CD14-positive monocyte (primary cell): ENCODE measurements around the gene GEN1. TPM values are rescaled to one million over a fixed set of nuclear protein-coding genes. Genes with fewer than 3 reads are reported as not detected.

Experiments
- DNase-seq, 3 donors: peaks; one replicate each; pipeline ENCODE4 v3.0.0-alpha.2; 2011 to 2022
- H2AFZ ChIP-seq: 2 replicates; pipeline ENCODE4 v1.6.0; 2012; ENCODE audit warnings: mild to moderate bottlenecking, low read depth, low read length, inconsistent platforms; ENCODE audit not compliant: insufficient read depth, poor library complexity, severe bottlenecking
- H3K27ac ChIP-seq, 2 donors: 1 replicate in 1 of 2; 2 replicates in 1 of 2; pipeline ENCODE4 v1.5.1; 2012 to 2013; ENCODE audit warnings: low read length in 2 of 2, control low read depth in 1 of 2, inconsistent platforms in 1 of 2, low read depth in 1 of 2, mild to moderate bottlenecking in 1 of 2
- H3K27me3 ChIP-seq, 2 donors: one replicate each; pipeline versions ENCODE4 v1.6.0 to v1.6.1; 2011 to 2013; ENCODE audit warnings: low read length in 2 of 2; ENCODE audit not compliant: control insufficient read depth in 2 of 2, insufficient read depth in 2 of 2
- H3K36me3 ChIP-seq, 2 donors: replicated peaks in 1 of 2; 1 replicate in 1 of 2; 2 replicates in 1 of 2; pipeline versions ENCODE4 v1.5.1 to v1.6.1; 2012 to 2013; ENCODE audit warnings: low read length in 2 of 2, control low read depth in 1 of 2, inconsistent platforms in 1 of 2, mild to moderate bottlenecking in 1 of 2; ENCODE audit not compliant: insufficient read depth in 2 of 2, control insufficient read depth in 1 of 2
- H3K4me1 ChIP-seq, 2 donors: 1 replicate in 1 of 2; 2 replicates in 1 of 2; pipeline versions ENCODE4 v1.5.1 to v1.6.1; 2012 to 2013; ENCODE audit warnings: low read length in 2 of 2, control low read depth in 1 of 2, inconsistent platforms in 1 of 2, mild to moderate bottlenecking in 1 of 2, moderate library complexity in 1 of 2; ENCODE audit not compliant: insufficient read depth in 2 of 2, control insufficient read depth in 1 of 2
- H3K4me2 ChIP-seq: replicated peaks from 2 replicates; pipeline ENCODE3; 2012; ENCODE audit warnings: low read length, moderate library complexity, mild to moderate bottlenecking; ENCODE audit not compliant: poor library complexity, severe bottlenecking; ENCODE audit errors: extremely low read depth
- H3K4me3 ChIP-seq, 3 experiments: fragments of 200-600 bp in 1 of 3; sonication (generic) in 1 of 3; replicated peaks in 1 of 3; 1 replicate in 2 of 3; 2 replicates in 1 of 3; pipeline ENCODE4 v1.5.1; 2011 to 2013; ENCODE audit warnings: low read length in 3 of 3, mild to moderate bottlenecking in 3 of 3, control low read depth in 2 of 3, low read depth in 2 of 3, inconsistent platforms in 1 of 3, moderate library complexity in 1 of 3
- H3K79me2 ChIP-seq: 2 replicates; pipeline ENCODE4 v1.6.0; 2012; ENCODE audit warnings: mild to moderate bottlenecking, control low read depth, inconsistent platforms, low read length, moderate library complexity; ENCODE audit not compliant: insufficient read depth
- H3K9ac ChIP-seq: 2 replicates; pipeline ENCODE4 v1.6.0; 2017; ENCODE audit warnings: low read length, mild to moderate bottlenecking; ENCODE audit not compliant: insufficient read depth, poor library complexity, severe bottlenecking
- H3K9me3 ChIP-seq, 2 donors: replicated peaks in 1 of 2; 1 replicate in 1 of 2; 2 replicates in 1 of 2; pipeline versions ENCODE4 v1.5.1 to v1.6.1; 2012 to 2013; ENCODE audit warnings: low read length in 2 of 2, control low read depth in 1 of 2; ENCODE audit not compliant: control insufficient read depth in 1 of 2, insufficient read depth in 1 of 2
- H4K20me1 ChIP-seq: 2 replicates; pipeline ENCODE4 v1.6.0; 2012; ENCODE audit warnings: mild to moderate bottlenecking, low read length, control low read depth, moderate library complexity; ENCODE audit not compliant: insufficient read depth
- H3K27ac Mint-ChIP-seq, 7 donors: one replicate each; pipeline ENCODE4 v1.8.0; 2020; ENCODE audit warnings: mild to moderate bottlenecking in 7 of 7, mixed read lengths in 7 of 7, moderate library complexity in 6 of 7, inconsistent platforms in 2 of 7
- H3K27me3 Mint-ChIP-seq, 3 donors: one replicate each; pipeline ENCODE4 v1.8.0; 2021 to 2022; ENCODE audit warnings: low read depth in 3 of 3, mild to moderate bottlenecking in 3 of 3, mixed read lengths in 3 of 3, moderate library complexity in 3 of 3, inconsistent platforms in 1 of 3
- H3K36me3 Mint-ChIP-seq, 2 donors: one replicate each; pipeline ENCODE4 v1.8.0; 2020; ENCODE audit warnings: mixed read lengths in 2 of 2, inconsistent platforms in 1 of 2, mild to moderate bottlenecking in 1 of 2
- H3K4me1 Mint-ChIP-seq: one replicate; pipeline ENCODE4 v1.8.0; 2020; ENCODE audit warnings: mild to moderate bottlenecking, mixed read lengths
- H3K4me3 Mint-ChIP-seq, 2 donors: one replicate each; pipeline ENCODE4 v1.8.0; 2020; ENCODE audit warnings: mild to moderate bottlenecking in 2 of 2, mixed read lengths in 2 of 2, moderate library complexity in 1 of 2
- H3K9me3 Mint-ChIP-seq, 7 donors: one replicate each; pipeline ENCODE4 v1.8.0; 2020 to 2022; ENCODE audit warnings: mixed read lengths in 7 of 7, mild to moderate bottlenecking in 6 of 7, moderate library complexity in 6 of 7, inconsistent platforms in 2 of 7
- CTCF ChIP-seq: fragments of 200-600 bp; IDR thresholded peaks from one replicate; pipeline ENCODE4 v1.8.0; 2022; ENCODE audit warnings: antibody characterized with exemption, mild to moderate bottlenecking
- WGBS: methylation state at CpG from one replicate; pipeline ENCODE4 v1.1.5; 2013; ENCODE audit warnings: missing lambda C conversion rate; ENCODE audit not compliant: insufficient coverage; 5-methylcytosine and 5-hydroxymethylcytosine counted together
- intact Hi-C, 2 donors: fragments of 100-400 bp; cut with micrococcal nuclease; formaldehyde crosslinking; loops; one replicate each; pipeline versions ENCODE4 v1.15.0 to v1.15.1; 2023
- polyA plus RNA-seq, 3 donors: library from polyadenylated mRNA; depleted of rRNA in 1 of 3; unstranded in 2 of 3; stranded (reverse) in 1 of 3; fragments of 300-500 nt in 2 of 3; fragments of >200 nt in 1 of 3; fragmentation: Illumina TruSeq in 2 of 3; gene quantifications; 1 replicate in 2 of 3; 2 replicates in 1 of 3; pipeline ENCODE4 v1.2.3, GENCODE V29; 2012 to 2021

The GEN1 gene
- polyA plus RNA-seq, 3 donors: 0.79 to 3.6 (median 0.96) TPM

DNA sequence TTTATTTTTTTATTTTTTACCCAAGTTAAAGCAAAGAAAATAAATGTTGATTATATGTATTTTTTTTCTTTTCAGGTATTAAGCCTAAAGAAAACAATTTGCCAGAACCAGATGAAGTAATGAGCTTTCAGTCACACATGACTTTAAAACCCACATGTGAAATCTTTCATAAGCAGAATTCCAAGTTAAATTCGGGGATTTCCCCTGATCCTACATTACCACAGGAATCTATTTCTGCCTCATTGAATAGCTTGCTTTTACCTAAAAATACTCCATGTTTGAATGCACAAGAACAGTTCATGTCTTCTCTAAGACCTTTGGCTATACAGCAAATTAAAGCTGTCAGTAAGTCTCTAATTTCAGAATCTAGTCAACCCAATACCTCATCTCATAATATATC lies 26.6 kb downstream of the GEN1 start:
- no peak for DNase-seq
- Histone ChIP-seq H3K4me1 (no peaks in the 10 kb centered on the region), H3K9me3 (no peaks in the 10 kb centered on the region), H4K20me1 (no peaks in the 10 kb centered on the region), H3K36me3 (peaks cover 30 to 61% of the 10 kb centered on the region in 2 donors), H3K9ac (no peak overlapping the region), H3K4me2 (no peak overlapping the region), H2AFZ (no peak overlapping the region), H3K27ac (no peak overlapping the region), H3K27me3 (no peaks in the 10 kb centered on the region), H3K4me3 (no peak overlapping the region), H3K79me2 (no peaks in the 10 kb centered on the region)
- TF ChIP-seq CTCF: no peak
- H3K4me1 Mint-ChIP-seq: no peaks in the 10 kb centered on the region
- WGBS: 100% methylated on average over 1 of the region's 1 CpG
- H3K27me3 Mint-ChIP-seq: no peaks in the 10 kb centered on the region
- peaks cover 45 to 71% of the 10 kb centered on the region in 2 donors for H3K36me3 Mint-ChIP-seq
- H3K4me3 Mint-ChIP-seq: no peak overlapping the region
- H3K27ac Mint-ChIP-seq: no peak overlapping the region
- intact Hi-C loops: no loop called here
- no peaks in the 10 kb centered on the region for H3K9me3 Mint-ChIP-seq

DNA sequence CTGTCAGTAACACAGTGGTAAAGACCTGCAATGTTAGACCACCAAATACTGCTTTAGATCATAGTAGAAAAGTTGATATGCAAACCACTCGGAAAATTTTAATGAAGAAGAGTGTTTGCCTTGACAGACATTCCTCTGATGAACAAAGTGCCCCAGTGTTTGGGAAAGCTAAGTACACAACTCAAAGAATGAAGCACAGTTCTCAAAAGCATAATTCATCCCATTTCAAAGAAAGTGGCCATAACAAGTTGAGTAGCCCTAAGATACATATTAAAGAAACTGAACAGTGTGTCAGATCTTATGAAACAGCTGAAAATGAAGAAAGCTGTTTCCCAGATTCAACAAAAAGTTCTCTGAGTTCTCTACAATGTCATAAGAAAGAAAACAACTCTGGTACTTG lies 27.5 kb downstream of the GEN1 start:
- no peak overlapping the region for H3K4me2 ChIP-seq
- WGBS: no CpG with 5 or more reads among the region's 1 CpG
- Mint-ChIP-seq H3K4me3 (no peak overlapping the region), H3K36me3 (peaks cover 43 to 62% of the 10 kb centered on the region in 2 donors), H3K9me3 (no peaks in the 10 kb centered on the region), H3K27ac (no peak overlapping the region), H3K4me1 (no peaks in the 10 kb centered on the region), H3K27me3 (no peaks in the 10 kb centered on the region)
- peaks cover 26 to 53% of the 10 kb centered on the region in 2 donors for H3K36me3 ChIP-seq
- intact Hi-C loops: no loop called here
- H3K9me3 ChIP-seq: no peaks in the 10 kb centered on the region
- no peaks in the 10 kb centered on the region for H3K79me2 ChIP-seq
- H3K27ac ChIP-seq: no peak overlapping the region
- no peak overlapping the region for H3K9ac ChIP-seq
- no peaks in the 10 kb centered on the region for H3K27me3 ChIP-seq
- no peaks in the 10 kb centered on the region for H4K20me1 ChIP-seq
- H3K4me1 ChIP-seq: no peaks in the 10 kb centered on the region
- H3K4me3 ChIP-seq: no peak overlapping the region
- DNase-seq: no peak
- no peak overlapping the region for H2AFZ ChIP-seq
- no peak for TF ChIP-seq CTCF
